Loucy (cell line): ENCODE data around the gene CENPL.
"Not testable (repeated sequence)": the region's sequence is repeated elsewhere in the genome, so short reads cannot be mapped to it uniquely, and the experiment has no call there.

ENCODE experiments used
- H2AFZ ChIP-seq: fragments of 200-600 bp; sonication (generic); 2 replicates; pipeline ENCODE4 v1.6.0; 2016; ENCODE audit warnings: antibody characterized with exemption, mild to moderate bottlenecking, low read length, moderate library complexity
- H3F3A ChIP-seq: fragments of 200-600 bp; 2 replicates; pipeline ENCODE4 v1.6.0; 2016; ENCODE audit warnings: antibody characterized with exemption, low read depth, mild to moderate bottlenecking
- H3K27me3 ChIP-seq: fragments of 200-600 bp; sonication (generic); 2 replicates; pipeline ENCODE4 v1.6.1; 2014; ENCODE audit warnings: low read length, mild to moderate bottlenecking; ENCODE audit not compliant: insufficient read depth, poor library complexity, severe bottlenecking
- H3K36me3 ChIP-seq: fragments of 200-600 bp; sonication (generic); 2 replicates; pipeline ENCODE4 v1.6.1; 2016; ENCODE audit warnings: low read length; ENCODE audit not compliant: insufficient read depth
- H3K4me1 ChIP-seq: fragments of 200-600 bp; sonication (generic); 2 replicates; pipeline ENCODE4 v1.5.1; 2014; ENCODE audit warnings: low read length, mild to moderate bottlenecking; ENCODE audit not compliant: insufficient read depth, poor library complexity, severe bottlenecking
- H3K4me2 ChIP-seq: fragments of 200-600 bp; sonication (generic); 2 replicates; pipeline ENCODE4 v1.6.0; 2014; ENCODE audit warnings: antibody characterized with exemption, low read length, low read depth, mild to moderate bottlenecking; ENCODE audit not compliant: poor library complexity, severe bottlenecking
- H3K4me3 ChIP-seq: fragments of 200-600 bp; sonication (generic); 2 replicates; pipeline ENCODE4 v1.5.1; 2014; ENCODE audit warnings: low read length, mild to moderate bottlenecking, mixed read lengths; ENCODE audit not compliant: poor library complexity, severe bottlenecking
- H3K79me2 ChIP-seq: fragments of 200-600 bp; sonication (generic); 2 replicates; pipeline ENCODE4 v1.6.1; 2014; ENCODE audit warnings: low read length; ENCODE audit not compliant: insufficient read depth
- H3K9ac ChIP-seq: fragments of 200-600 bp; sonication (generic); 2 replicates; pipeline ENCODE4 v1.6.0; 2014; ENCODE audit warnings: mild to moderate bottlenecking, low read depth, low read length, moderate library complexity; ENCODE audit not compliant: poor library complexity, severe bottlenecking
- H3K9me2 ChIP-seq: fragments of 200-600 bp; sonication (generic); replicated peaks from 2 replicates; pipeline ENCODE4 v1.6.1; 2016; ENCODE audit warnings: low read depth, low read length, mixed read lengths
- H3K9me3 ChIP-seq: fragments of 200-600 bp; sonication (generic); 2 replicates; pipeline ENCODE4 v1.6.1; 2014; ENCODE audit warnings: mild to moderate bottlenecking, antibody characterized with exemption, low read length, low read depth; ENCODE audit not compliant: insufficient read depth
- H4K20me1 ChIP-seq: fragments of 200-600 bp; sonication (generic); 2 replicates; pipeline ENCODE4 v1.6.0; 2014; ENCODE audit warnings: antibody characterized with exemption, low read length, mild to moderate bottlenecking; ENCODE audit not compliant: insufficient read depth, poor library complexity, severe bottlenecking
- CTCF ChIP-seq: fragments of 200-600 bp; sonication (generic); conservative IDR thresholded peaks from 2 replicates; pipeline ENCODE4 v1.5.1; 2014; ENCODE audit warnings: mild to moderate bottlenecking, antibody characterized with exemption, low read length
- EZH2phosphoT487 ChIP-seq: fragments of 200-600 bp; IDR thresholded peaks from 2 replicates; pipeline ENCODE4 v1.6.1; 2018; ENCODE audit warnings: antibody characterized with exemption, mild to moderate bottlenecking, moderate library complexity, borderline replicate concordance

The CENPL gene

GRCh38 chr1:173768827-173769226 lies 55.9 kb downstream of the CENPL start:
- no peak overlapping the region for H3K9ac ChIP-seq
- H3K9me3 ChIP-seq: 0 out of 2 replicates have a peak, but pooled peaks cover 2% of the 10 kb centered on the region
- no peaks in the 10 kb centered on the region for H4K20me1 ChIP-seq
- H3K4me3 ChIP-seq: no peak overlapping the region
- H3K4me2 ChIP-seq: no peak overlapping the region
- no peaks in the 10 kb centered on the region for H3K4me1 ChIP-seq
- no peaks in the 10 kb centered on the region for H3K9me2 ChIP-seq
- H3F3A ChIP-seq: no peaks in the 10 kb centered on the region
- H3K36me3 ChIP-seq: peaks cover 10% of the 10 kb centered on the region; the same call in 1 of the 2 replicates
- no peak overlapping the region for H2AFZ ChIP-seq
- TF ChIP-seq EZH2phosphoT487 (no peak), CTCF (no peak)
- H3K79me2 ChIP-seq: no peaks in the 10 kb centered on the region
- no peaks in the 10 kb centered on the region for H3K27me3 ChIP-seq

- no peak overlapping the region for H3K4me3 ChIP-seq
- no peak overlapping the region for H3K9ac ChIP-seq
- H4K20me1 ChIP-seq: no peaks in the 10 kb centered on the region
- peaks cover 10% of the 10 kb centered on the region; the same call in 1 of the 2 replicates for H3K36me3 ChIP-seq
- 0 out of 2 replicates have a peak, but pooled peaks cover 3% of the 10 kb centered on the region for H3K9me3 ChIP-seq
- H2AFZ ChIP-seq: no peak overlapping the region
- no peaks in the 10 kb centered on the region for H3K27me3 ChIP-seq
- no peak for TF ChIP-seq CTCF
- no peak for TF ChIP-seq EZH2phosphoT487
- no peaks in the 10 kb centered on the region for H3K79me2 ChIP-seq
- H3K4me1 ChIP-seq: no peaks in the 10 kb centered on the region
- no peak overlapping the region for H3K4me2 ChIP-seq
- H3K9me2 ChIP-seq: no peaks in the 10 kb centered on the region
- H3F3A ChIP-seq: no peaks in the 10 kb centered on the region
Measured at GRCh38 chr1:173768206-173768605, 56.5 kb downstream of the CENPL start.

GRCh38 chr1:173764331-173764730 lies 60.4 kb downstream of the CENPL start:
- H3K36me3 ChIP-seq: peaks cover 17% of the 10 kb centered on the region; the same call in 1 of the 2 replicates
- H2AFZ ChIP-seq, H3K27me3 ChIP-seq, H3K4me1 ChIP-seq, H3K4me3 ChIP-seq, H3F3A ChIP-seq, H3K9ac ChIP-seq, H4K20me1 ChIP-seq, H3K4me2 ChIP-seq, H3K9me3 ChIP-seq, H3K79me2 ChIP-seq, H3K9me2 ChIP-seq: not testable (repeated sequence)

GRCh38 chr1:173758980-173759379 lies 65.7 kb downstream of the CENPL start:
- H3K36me3 ChIP-seq: peaks cover 56% of the 10 kb centered on the region; the same call in 1 of the 2 replicates
- H3K27me3 ChIP-seq: no peaks in the 10 kb centered on the region
- no peak overlapping the region for H3K4me2 ChIP-seq
- H3K9ac ChIP-seq: no peak overlapping the region
- no peak overlapping the region for H2AFZ ChIP-seq
- no peaks in the 10 kb centered on the region for H3F3A ChIP-seq
- 0 out of 2 replicates have a peak, but pooled peaks cover 3% of the 10 kb centered on the region for H3K9me3 ChIP-seq
- no peaks in the 10 kb centered on the region for H3K79me2 ChIP-seq
- no peak overlapping the region for H3K4me3 ChIP-seq
- no peaks in the 10 kb centered on the region for H4K20me1 ChIP-seq
- TF ChIP-seq EZH2phosphoT487: no peak
- TF ChIP-seq CTCF: no peak
- no peaks in the 10 kb centered on the region for H3K4me1 ChIP-seq
- H3K9me2 ChIP-seq: no peaks in the 10 kb centered on the region
